HCT116 (cell line): Measurements from ENCODE around the gene CBFA2T2. TPM values are rescaled to one million over a fixed set of nuclear protein-coding genes. Genes with fewer than 3 reads are reported as not detected.
"Not testable (repeated sequence)": the region's sequence is repeated elsewhere in the genome, so short reads cannot be mapped to it uniquely, and the experiment has no call there.

Experiments
- ATAC-seq: fragments of 200-7000 bp; cut with Tn5 transposase; 2 replicates; pipeline ENCODE4 v1.9.1; 2020; ENCODE audit warnings: mild to moderate bottlenecking, moderate library complexity
- BruUV-seq: library from RNA; stranded (reverse); fragments of 400-500 nt; replicated peaks from 2 replicates; lab custom pipeline; 2021; lab: Mats Ljungman, UMichigan
- CTCF ChIA-PET: fragments of 300-600 bp; sonication (Branson Sonifier 250); formaldehyde crosslinking; loops from one replicate; lab custom pipeline; 2021; ENCODE audit warnings: antibody characterized with exemption; lab: Charles Lee
- POLR2A ChIA-PET: fragments of 300-600, 350-600 bp; sonication (Branson Sonifier 250); formaldehyde crosslinking; loops from one replicate; lab custom pipeline; 2021; ENCODE audit warnings: antibody characterized with exemption; lab: Charles Lee
- RAD21 ChIA-PET, 2 experiments: fragments of 300-600 bp; sonication (Branson Sonifier 250); formaldehyde crosslinking; loops; one replicate each; lab custom pipeline; 2023; ENCODE audit warnings: low total read pairs in 2 of 2; ENCODE audit not compliant: uncharacterized antibody in 2 of 2, unreplicated experiment in 2 of 2, low non-redundant PET in 1 of 2; lab: Charles Lee
- DNase-seq: peaks from one replicate; pipeline ENCODE4 v3.0.0-alpha.2; 2010; ENCODE audit warnings: low read depth, low spot score
- H2AFZ ChIP-seq: fragments of 200-600 bp; shearing (Covaris generic), sonication (generic); 2 replicates; pipeline ENCODE4 v1.6.1; 2017; ENCODE audit warnings: low read depth, mixed run types, mixed read lengths, antibody characterized with exemption, low read length; ENCODE audit not compliant: poor library complexity, severe bottlenecking
- H3K27ac ChIP-seq: 2 replicates; pipeline ENCODE4 v1.5.1; 2012; ENCODE audit warnings: low read depth, low read length
- H3K27me3 ChIP-seq: fragments of 200-600 bp; sonication (generic); 2 replicates; pipeline ENCODE4 v1.6.1; 2016; ENCODE audit warnings: mixed run types, low read length, mixed read lengths; ENCODE audit not compliant: insufficient read depth
- H3K36me3 ChIP-seq, 2 experiments: fragments of 200-500 bp in 1 of 2; fragments of 200-600 bp in 1 of 2; sonication (Bioruptor generic) in 1 of 2; sonication (generic) in 1 of 2; 2 replicates each; pipeline versions ENCODE4 v1.5.1 to v1.6.1; 2014 to 2016; ENCODE audit warnings: low read length in 2 of 2, inconsistent platforms in 1 of 2, mixed read lengths in 1 of 2, mixed run types in 1 of 2; ENCODE audit not compliant: insufficient read depth in 2 of 2, control insufficient read depth in 1 of 2
- H3K4me1 ChIP-seq, 2 experiments: fragments of 200-600 bp in 1 of 2; sonication (generic) in 1 of 2; 2 replicates each; pipeline versions ENCODE4 v1.5.1 to v1.6.1; 2012 to 2017; ENCODE audit warnings: low read length in 2 of 2, inconsistent platforms in 1 of 2, mild to moderate bottlenecking in 1 of 2, mixed read lengths in 1 of 2, mixed run types in 1 of 2, moderate library complexity in 1 of 2; ENCODE audit not compliant: insufficient read depth in 2 of 2, control insufficient read depth in 1 of 2
- H3K4me2 ChIP-seq: fragments of 200-600 bp; sonication (generic); 2 replicates; pipeline ENCODE4 v1.6.1; 2017; ENCODE audit warnings: mixed run types, low read length, mixed read lengths
- H3K4me3 ChIP-seq, 2 experiments: fragments of 200-600 bp in 1 of 2; sonication (generic) in 1 of 2; replicated peaks in 1 of 2; 2 replicates each; pipeline ENCODE4 v1.5.1; 2011 to 2016; ENCODE audit warnings: low read length in 2 of 2, control low read depth in 1 of 2, low read depth in 1 of 2, mild to moderate bottlenecking in 1 of 2, mixed read lengths in 1 of 2, mixed run types in 1 of 2
- H3K79me2 ChIP-seq: fragments of 200-600 bp; sonication (generic); 2 replicates; pipeline ENCODE4 v1.6.1; 2017; ENCODE audit warnings: mild to moderate bottlenecking, mixed run types, low read length, moderate library complexity, mixed read lengths; ENCODE audit not compliant: insufficient read depth
- H3K9ac ChIP-seq: fragments of 200-600 bp; sonication (generic); 2 replicates; pipeline ENCODE4 v1.6.1; 2016; ENCODE audit warnings: low read length, mixed read lengths
- H3K9me2 ChIP-seq: fragments of 200-600 bp; sonication (generic), shearing (Covaris generic); 2 replicates; pipeline ENCODE4 v1.6.1; 2017; ENCODE audit warnings: mixed run types, mild to moderate bottlenecking, moderate library complexity; ENCODE audit not compliant: insufficient read depth
- H3K9me3 ChIP-seq, 2 experiments: fragments of 200-500 bp in 1 of 2; fragments of 200-600 bp in 1 of 2; sonication (Bioruptor generic) in 1 of 2; sonication (generic) in 1 of 2; 2 replicates each; pipeline ENCODE4 v1.6.1; 2014 to 2017; ENCODE audit warnings: low read length in 2 of 2, mixed read lengths in 2 of 2, inconsistent platforms in 1 of 2, low read depth in 1 of 2, mild to moderate bottlenecking in 1 of 2, mixed run types in 1 of 2, moderate library complexity in 1 of 2; ENCODE audit not compliant: control insufficient read depth in 1 of 2, insufficient read depth in 1 of 2
- H4K20me1 ChIP-seq: fragments of 200-600 bp; sonication (generic), shearing (Covaris generic); 2 replicates; pipeline ENCODE4 v1.6.1; 2017; ENCODE audit warnings: mixed run types, mild to moderate bottlenecking, moderate library complexity; ENCODE audit not compliant: insufficient read depth
- CBX3 ChIP-seq: IDR thresholded peaks from 2 replicates; pipeline ENCODE4 v1.6.1; 2012; ENCODE audit warnings: low read depth
- CEBPB ChIP-seq: IDR thresholded peaks from 2 replicates; pipeline ENCODE4 v1.6.1; 2012; ENCODE audit warnings: low read depth
- ELF1 ChIP-seq: IDR thresholded peaks from 2 replicates; pipeline ENCODE4 v1.6.1; 2012; ENCODE audit warnings: low read depth, borderline replicate concordance
- EZH2phosphoT487 ChIP-seq: fragments of 200-600 bp; IDR thresholded peaks from 2 replicates; pipeline ENCODE4 v1.6.1; 2018; ENCODE audit warnings: antibody characterized with exemption, borderline replicate concordance
- FOSL1 ChIP-seq: IDR thresholded peaks from 2 replicates; pipeline ENCODE4 v1.6.1; 2012; ENCODE audit warnings: low read depth
- POLR2A ChIP-seq: IDR thresholded peaks from 2 replicates; pipeline ENCODE4 v1.7.0; 2011; ENCODE audit warnings: borderline replicate concordance; ENCODE audit not compliant: insufficient read depth, insufficient read length; ENCODE audit errors: extremely low read depth
- POLR2AphosphoS5 ChIP-seq: IDR thresholded peaks from 2 replicates; pipeline ENCODE4 v1.6.1; 2011; ENCODE audit warnings: mild to moderate bottlenecking, low read depth, low read length, moderate library complexity
- RAD21 ChIP-seq: IDR thresholded peaks from 2 replicates; pipeline ENCODE4 v1.6.1; 2012; ENCODE audit warnings: low read depth, mild to moderate bottlenecking
- SIN3A ChIP-seq: IDR thresholded peaks from 2 replicates; pipeline ENCODE4 v1.6.1; 2012; ENCODE audit warnings: low read depth
- SP1 ChIP-seq: IDR thresholded peaks from 2 replicates; pipeline ENCODE4 v1.6.1; 2012; ENCODE audit warnings: low read depth
- SRF ChIP-seq: IDR thresholded peaks from 2 replicates; pipeline ENCODE4 v1.6.1; 2012; ENCODE audit warnings: low read depth
- TCF7L2 ChIP-seq: IDR thresholded peaks from 2 replicates; pipeline ENCODE4 v1.7.0; 2011; ENCODE audit warnings: borderline replicate concordance, inconsistent platforms; ENCODE audit not compliant: insufficient read depth, insufficient read length; ENCODE audit errors: extremely low read depth
- YY1 ChIP-seq: IDR thresholded peaks from 2 replicates; pipeline ENCODE4 v1.6.1; 2011; ENCODE audit warnings: low read length, low read depth, moderate library complexity, mild to moderate bottlenecking; ENCODE audit not compliant: insufficient replicate concordance; ENCODE audit errors: extremely low read depth
- ZFX ChIP-seq: fragments of 450-650 bp; IDR thresholded peaks from 2 replicates; pipeline ENCODE4 v1.6.1; 2017
- ZNF274 ChIP-seq: fragments of 200-500 bp; sonication (Bioruptor generic); IDR thresholded peaks from 2 replicates; pipeline ENCODE4 v1.6.1; 2014; ENCODE audit warnings: mild to moderate bottlenecking, low read depth, low read length, inconsistent platforms
- intact Hi-C: fragments of 100-400 bp; cut with micrococcal nuclease; formaldehyde crosslinking; loops from 2 replicates; pipeline ENCODE4 v1.10.0; 2022
- total RNA-seq: library from RNA; stranded (reverse); gene quantifications from one replicate; pipeline ENCODE4 v1.2.1, GENCODE V29; 2021; ENCODE audit not compliant: unreplicated experiment
- TF ChIP-seq, protein P1 (sequence below): IDR thresholded peaks from 2 replicates; pipeline ENCODE4 v1.6.1; 2011; ENCODE audit warnings: mild to moderate bottlenecking, low read length, moderate library complexity; ENCODE audit not compliant: insufficient replicate concordance; ENCODE audit errors: extremely low read depth
- TF ChIP-seq, protein P2 (sequence below): IDR thresholded peaks from 2 replicates; pipeline ENCODE4 v1.6.1; 2012
- TF ChIP-seq, protein P3 (sequence below): IDR thresholded peaks from 2 replicates; pipeline ENCODE4 v1.6.1; 2012; ENCODE audit warnings: low read depth

The CBFA2T2 gene
- total RNA-seq, 1 experiment from 2014 or later = 8.0 TPM

DNA sequence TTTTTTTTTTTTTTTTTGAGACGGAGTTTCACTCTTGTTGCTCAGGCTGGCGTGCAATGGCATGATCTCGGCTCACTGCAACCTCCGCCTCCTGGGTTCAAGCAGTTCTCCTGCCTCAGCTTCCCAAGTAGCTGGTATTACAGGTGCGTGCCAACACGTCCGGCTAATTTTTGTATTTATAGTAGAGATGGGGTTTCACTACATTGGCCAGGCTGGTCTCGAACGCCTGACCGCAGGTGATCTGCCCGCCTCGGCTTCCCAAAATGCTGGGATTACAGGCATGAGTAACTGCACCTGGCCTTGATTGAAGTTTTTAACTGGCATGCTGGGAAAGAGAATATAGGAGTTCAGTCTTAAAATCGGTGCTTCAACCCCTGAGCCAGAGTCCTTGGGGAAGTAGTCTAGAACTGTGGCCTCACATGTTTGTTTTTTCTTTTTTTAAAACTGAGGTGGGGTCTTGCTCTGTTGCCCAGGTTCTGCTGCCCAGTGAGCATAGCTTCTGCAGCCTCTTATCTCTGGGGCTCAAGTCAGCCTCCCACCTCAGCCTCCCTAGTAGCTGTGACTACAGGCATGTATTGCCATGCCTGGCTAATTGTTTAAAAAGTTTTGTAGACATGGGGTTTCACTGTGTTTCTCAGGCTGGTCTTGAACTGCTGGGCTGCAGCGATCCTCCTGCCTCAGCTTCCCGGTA is 3.3 kb downstream of the CBFA2T2 start:
- no peak overlapping the region for H3K27ac ChIP-seq
- BruUV-seq = no TSS peak
- CTCF ChIA-PET = no interaction called here
- no peaks in the 10 kb centered on the region for H4K20me1 ChIP-seq
- no peaks in the 10 kb centered on the region for H3K36me3 ChIP-seq
- RAD21 ChIA-PET = no interaction called here
- no peak for TF ChIP-seq CEBPB
- TF ChIP-seq CBX3 = no peak
- TF ChIP-seq, protein P1, sequence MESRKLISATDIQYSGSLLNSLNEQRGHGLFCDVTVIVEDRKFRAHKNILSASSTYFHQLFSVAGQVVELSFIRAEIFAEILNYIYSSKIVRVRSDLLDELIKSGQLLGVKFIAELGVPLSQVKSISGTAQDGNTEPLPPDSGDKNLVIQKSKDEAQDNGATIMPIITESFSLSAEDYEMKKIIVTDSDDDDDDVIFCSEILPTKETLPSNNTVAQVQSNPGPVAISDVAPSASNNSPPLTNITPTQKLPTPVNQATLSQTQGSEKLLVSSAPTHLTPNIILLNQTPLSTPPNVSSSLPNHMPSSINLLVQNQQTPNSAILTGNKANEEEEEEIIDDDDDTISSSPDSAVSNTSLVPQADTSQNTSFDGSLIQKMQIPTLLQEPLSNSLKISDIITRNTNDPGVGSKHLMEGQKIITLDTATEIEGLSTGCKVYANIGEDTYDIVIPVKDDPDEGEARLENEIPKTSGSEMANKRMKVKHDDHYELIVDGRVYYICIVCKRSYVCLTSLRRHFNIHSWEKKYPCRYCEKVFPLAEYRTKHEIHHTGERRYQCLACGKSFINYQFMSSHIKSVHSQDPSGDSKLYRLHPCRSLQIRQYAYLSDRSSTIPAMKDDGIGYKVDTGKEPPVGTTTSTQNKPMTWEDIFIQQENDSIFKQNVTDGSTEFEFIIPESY = no peak
- no peak for TF ChIP-seq FOSL1
- TF ChIP-seq TCF7L2 = no peak
- no peak for TF ChIP-seq POLR2A
- no peak for TF ChIP-seq SP1
- no peak for TF ChIP-seq ELF1
- TF ChIP-seq ZFX = no peak
- TF ChIP-seq, protein P2, sequence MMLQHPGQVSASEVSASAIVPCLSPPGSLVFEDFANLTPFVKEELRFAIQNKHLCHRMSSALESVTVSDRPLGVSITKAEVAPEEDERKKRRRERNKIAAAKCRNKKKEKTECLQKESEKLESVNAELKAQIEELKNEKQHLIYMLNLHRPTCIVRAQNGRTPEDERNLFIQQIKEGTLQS = no peak
- TF ChIP-seq ZNF274 = no peak
- no peak for TF ChIP-seq EZH2phosphoT487
- TF ChIP-seq POLR2AphosphoS5 = no peak
- TF ChIP-seq, protein P3, sequence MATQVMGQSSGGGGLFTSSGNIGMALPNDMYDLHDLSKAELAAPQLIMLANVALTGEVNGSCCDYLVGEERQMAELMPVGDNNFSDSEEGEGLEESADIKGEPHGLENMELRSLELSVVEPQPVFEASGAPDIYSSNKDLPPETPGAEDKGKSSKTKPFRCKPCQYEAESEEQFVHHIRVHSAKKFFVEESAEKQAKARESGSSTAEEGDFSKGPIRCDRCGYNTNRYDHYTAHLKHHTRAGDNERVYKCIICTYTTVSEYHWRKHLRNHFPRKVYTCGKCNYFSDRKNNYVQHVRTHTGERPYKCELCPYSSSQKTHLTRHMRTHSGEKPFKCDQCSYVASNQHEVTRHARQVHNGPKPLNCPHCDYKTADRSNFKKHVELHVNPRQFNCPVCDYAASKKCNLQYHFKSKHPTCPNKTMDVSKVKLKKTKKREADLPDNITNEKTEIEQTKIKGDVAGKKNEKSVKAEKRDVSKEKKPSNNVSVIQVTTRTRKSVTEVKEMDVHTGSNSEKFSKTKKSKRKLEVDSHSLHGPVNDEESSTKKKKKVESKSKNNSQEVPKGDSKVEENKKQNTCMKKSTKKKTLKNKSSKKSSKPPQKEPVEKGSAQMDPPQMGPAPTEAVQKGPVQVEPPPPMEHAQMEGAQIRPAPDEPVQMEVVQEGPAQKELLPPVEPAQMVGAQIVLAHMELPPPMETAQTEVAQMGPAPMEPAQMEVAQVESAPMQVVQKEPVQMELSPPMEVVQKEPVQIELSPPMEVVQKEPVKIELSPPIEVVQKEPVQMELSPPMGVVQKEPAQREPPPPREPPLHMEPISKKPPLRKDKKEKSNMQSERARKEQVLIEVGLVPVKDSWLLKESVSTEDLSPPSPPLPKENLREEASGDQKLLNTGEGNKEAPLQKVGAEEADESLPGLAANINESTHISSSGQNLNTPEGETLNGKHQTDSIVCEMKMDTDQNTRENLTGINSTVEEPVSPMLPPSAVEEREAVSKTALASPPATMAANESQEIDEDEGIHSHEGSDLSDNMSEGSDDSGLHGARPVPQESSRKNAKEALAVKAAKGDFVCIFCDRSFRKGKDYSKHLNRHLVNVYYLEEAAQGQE = no peak
- no peak for TF ChIP-seq YY1
- TF ChIP-seq SIN3A = no peak
- no peak for TF ChIP-seq RAD21
- no peak for TF ChIP-seq SRF
- H3K4me3 ChIP-seq = no peak overlapping the region
- H2AFZ ChIP-seq = no peak overlapping the region
- H3K27me3 ChIP-seq = no peaks in the 10 kb centered on the region
- H3K4me2 ChIP-seq = no peak overlapping the region
- ATAC-seq = no peak
- no peaks in the 10 kb centered on the region for H3K9me3 ChIP-seq
- DNase-seq = no peak
- intact Hi-C loops = no loop called here
- POLR2A ChIA-PET = no interaction called here
- no peak overlapping the region for H3K9ac ChIP-seq
- peaks cover 9 to 17% of the 10 kb centered on the region in 2 experiments for H3K4me1 ChIP-seq
- H3K9me2 ChIP-seq = no peaks in the 10 kb centered on the region
- peaks cover 12% of the 10 kb centered on the region for H3K79me2 ChIP-seq

DNA sequence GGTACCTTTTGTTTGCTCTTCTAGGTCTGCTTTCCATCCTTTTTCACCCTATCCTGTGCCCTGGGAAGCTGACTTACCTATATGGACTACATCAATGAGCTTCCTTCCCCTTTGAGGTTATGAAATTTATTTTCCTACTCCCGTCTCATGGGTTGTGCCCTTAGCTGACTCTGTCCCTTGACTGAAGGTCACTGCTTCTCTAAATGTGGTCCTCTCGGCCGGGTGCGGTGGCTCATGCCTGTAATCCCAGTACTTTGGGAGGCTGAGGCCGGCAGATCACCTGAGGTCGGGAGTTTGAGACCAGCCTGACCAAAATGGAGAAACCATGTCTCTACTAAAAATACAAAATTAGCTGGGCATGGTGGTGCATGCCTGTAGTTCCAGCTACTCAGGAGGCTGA is 6.9 kb downstream of the CBFA2T2 start:
- H3K27ac ChIP-seq, H3K79me2 ChIP-seq, intact Hi-C loops, BruUV-seq, H3K36me3 ChIP-seq, H3K4me3 ChIP-seq, DNase-seq, H3K4me2 ChIP-seq, H3K27me3 ChIP-seq, H2AFZ ChIP-seq, H3K9ac ChIP-seq, RAD21 ChIA-PET, ATAC-seq, H3K9me2 ChIP-seq, H3K9me3 ChIP-seq, CTCF ChIA-PET, H4K20me1 ChIP-seq, H3K4me1 ChIP-seq: not testable (repeated sequence)
- POLR2A ChIA-PET = interaction anchor here (0.7 kb wide), 1 partner anchor 317 kb away, joined by 3 read pairs; no protein-coding TSS in a partner anchor
